IPS DF 4.7 (cell line): ENCODE results near the gene CCR7.
"Not testable (repeated sequence)": the region's sequence is repeated elsewhere in the genome, so short reads cannot be mapped to it uniquely, and the experiment has no call there.

ENCODE experiments used
- DNase-seq: peaks from one replicate; pipeline ENCODE4 v3.0.0-alpha.2; 2013; ENCODE audit warnings: low spot score; ENCODE audit errors: extremely low read depth

CCR7 gene

DNA sequence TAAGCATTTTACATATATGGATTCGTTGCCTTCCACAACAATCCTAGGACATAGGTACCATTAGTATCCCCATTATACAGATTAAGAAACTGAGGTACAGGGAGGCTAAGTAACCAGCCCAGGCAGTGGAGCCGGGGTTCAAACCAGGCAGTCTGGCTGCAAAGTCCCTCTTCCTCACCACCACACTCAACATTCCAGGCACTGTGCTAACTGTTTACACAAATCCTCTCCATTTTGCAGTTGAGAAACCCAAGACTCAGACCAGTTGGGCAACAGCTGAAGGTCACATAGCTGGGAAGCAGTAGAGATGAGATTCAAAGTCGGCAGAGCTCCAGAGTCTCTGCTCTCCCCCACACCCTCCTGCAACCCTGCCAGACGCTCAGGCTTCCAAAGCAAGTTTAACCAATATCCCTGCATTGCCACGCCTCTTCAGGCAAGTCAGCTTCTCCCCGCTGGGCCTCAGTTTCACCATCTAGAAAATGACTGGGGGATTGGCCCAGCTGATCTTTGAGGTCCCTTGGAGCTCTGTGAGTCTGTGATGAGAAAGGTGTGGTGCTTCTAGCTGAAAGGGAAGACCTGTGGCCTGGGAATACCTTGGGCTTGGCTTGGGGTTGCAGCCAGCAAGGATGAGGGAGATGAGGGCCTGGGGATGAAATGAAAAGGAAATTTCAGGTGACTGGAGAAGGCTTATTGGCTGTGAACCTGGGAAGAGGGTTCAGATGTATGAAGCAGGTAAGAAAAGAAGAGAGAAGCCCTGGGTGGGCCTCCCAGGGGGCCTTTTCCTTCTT is 14.0 kb downstream of the CCR7 start:
- no peak for DNase-seq

DNA sequence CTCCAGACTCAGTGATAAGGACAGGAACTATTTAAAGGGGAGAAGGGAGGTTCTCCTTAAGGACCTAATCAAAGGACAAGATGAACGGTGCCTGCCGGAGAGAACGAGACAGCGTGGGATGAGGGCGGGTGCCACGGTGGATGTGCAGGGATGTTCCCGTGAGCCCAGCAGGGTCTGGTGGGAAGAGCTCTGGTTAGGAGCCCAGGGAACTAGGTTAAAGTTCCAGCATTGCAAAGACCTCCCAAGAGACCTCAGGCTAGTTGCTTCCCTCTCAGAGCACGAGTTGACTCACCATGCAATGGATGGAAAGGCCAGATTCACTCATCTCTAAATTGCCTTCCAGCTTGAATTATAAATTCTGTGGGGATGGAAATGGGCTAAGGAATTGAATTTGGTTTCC is 14.7 kb downstream of the CCR7 start:
- no peak for DNase-seq

GRCh38 chr17:40548982-40549685 is 16.1 kb downstream of the CCR7 start:
- no peak for DNase-seq

DNA sequence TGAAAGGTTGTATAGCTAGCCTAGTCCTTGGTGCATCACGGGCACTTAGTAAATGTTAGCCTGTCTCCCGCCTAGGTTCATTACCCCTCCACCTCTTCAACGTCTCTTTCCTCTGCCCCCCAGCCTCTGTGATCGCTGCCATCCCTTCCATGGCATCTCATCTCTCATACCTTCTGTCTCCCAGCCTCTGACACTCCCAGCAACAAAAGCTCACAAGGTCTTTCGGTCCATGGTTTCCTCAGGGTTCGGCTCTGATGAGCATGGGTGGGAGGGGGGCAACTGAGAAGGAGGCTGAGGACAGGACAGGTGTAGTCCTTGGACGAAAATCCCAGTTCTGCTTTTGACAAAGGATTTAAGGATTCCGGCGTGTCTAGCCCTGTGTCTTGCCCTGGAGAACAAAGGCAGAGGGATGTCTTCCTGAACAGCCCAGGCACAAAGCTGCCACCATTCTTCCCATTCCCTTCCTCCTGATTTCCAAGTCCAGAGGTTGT is 16.7 kb downstream of the CCR7 start:
- DNase-seq: no peak

DNA sequence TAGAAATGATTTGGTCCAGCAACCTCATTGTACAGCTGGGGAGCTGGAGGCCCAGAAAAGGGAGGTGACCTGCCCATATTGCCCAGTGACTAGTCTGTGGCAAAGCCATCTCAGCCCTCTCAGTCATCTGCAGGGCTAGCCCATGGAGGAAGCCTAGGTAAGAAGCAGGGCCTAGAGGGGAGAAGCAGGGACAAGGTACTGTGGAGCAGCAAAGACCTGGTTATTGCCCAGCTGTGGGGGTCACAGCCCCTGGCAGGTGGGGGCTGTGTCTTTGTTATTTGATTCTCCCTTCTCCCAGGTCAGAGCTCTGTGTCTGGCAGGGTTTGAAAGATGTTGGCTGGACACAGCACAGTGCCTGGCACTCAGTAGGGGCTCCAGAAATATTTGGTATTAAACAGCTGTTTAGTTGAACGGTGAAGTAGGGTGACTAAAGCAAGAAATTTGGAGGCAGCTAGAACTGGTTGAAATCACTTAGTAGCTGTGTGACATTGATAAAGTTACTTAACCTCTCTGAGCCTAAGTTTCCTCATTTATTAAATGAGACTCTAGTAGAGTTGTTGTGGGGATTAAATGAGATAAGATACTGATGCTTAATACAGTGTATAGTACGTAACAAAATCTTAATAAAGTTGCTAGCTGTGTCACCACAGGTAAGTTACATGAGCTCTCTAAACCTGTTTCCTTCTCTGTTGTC is 17.3 kb downstream of the CCR7 start:
- no peak for DNase-seq

- no peak for DNase-seq
Measured at GRCh38 chr17:40547079-40547784, 18.0 kb downstream of the CCR7 start.

DNA sequence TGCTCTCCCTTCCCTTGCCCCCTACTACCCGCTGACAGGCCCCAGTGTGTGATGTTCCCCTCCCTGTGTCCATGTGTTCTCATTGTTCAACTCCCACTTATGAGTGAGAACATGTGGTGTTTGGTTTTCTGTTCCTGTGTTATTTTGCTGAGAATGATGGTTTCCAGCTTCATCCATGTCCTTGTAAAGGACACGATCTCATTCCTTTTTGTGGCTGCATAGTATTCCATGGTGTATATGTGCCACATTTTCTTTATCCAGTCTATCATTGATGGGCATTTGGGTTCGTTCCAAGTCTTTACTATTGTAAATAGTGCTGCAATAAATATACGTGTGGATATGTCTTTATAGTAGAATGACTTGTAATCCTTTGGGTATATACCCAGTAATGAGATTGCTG is 18.8 kb downstream of the CCR7 start:
- not testable (repeated sequence) for DNase-seq

DNA sequence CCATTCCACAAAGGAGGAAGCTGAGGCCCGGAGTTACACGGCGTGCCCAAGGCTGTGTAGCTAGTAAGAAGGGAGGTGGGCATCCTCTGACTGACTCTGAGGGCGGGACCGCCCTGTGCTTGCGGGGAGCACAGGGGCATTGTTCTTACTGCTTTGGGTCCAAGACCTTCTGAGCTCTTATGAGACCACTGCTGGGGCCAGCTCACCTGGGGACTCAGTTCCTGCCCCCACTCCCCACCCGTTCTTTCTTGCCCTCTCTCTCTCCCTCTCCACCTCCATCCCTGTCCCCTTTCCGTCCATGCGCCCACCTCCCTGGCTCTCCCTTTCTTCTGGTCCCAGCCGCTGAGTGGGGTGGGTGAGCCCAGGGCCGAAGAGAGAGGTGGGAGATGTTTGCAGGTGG is 19.6 kb downstream of the CCR7 start:
- DNase-seq: no peak

DNA sequence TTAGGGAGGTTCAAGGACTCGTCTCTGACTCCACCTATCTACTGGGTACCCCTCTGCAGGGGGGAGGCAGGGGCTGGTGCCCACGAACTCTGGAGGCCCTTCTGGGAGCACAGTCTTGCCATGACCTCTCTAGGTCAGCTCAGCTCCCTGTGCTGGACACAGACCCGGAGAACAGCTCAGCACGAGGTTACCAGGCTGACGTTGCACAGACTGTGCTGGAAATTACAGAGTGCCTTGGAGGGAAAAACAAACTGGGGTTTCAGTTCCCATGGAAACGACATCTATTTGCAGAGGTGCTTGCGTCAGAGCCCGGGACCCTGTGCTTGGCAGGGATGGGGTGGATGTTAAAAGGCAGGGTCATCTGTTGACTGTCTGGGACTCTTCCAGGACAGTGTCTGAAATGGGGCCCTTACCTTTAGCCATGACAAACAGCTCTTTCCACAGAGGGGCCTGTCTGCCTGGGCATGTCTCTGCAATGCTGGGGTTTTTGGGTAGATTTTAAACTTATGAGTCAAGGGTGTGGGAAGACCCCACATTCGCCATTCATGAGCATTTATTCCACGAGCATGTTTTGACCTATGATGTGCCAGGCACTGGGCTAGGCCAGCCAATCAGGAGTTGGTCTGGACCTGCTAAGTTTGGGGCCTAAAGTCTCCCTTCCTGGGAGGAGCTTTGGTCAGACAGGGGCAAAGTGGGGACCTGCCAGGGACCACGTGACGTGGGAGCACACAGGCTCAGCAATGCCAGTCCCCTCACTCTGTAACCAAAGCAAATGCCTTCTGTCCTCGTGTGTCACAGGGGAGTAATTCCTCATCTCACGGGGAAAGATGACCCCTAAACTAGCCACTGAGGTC is 22.5 kb downstream of the CCR7 start:
- DNase-seq: no peak

GRCh38 chr17:40541873-40542557 is 23.3 kb downstream of the CCR7 start:
- no peak for DNase-seq

GRCh38 chr17:40541060-40541872 is 24.0 kb downstream of the CCR7 start:
- no peak for DNase-seq

DNA sequence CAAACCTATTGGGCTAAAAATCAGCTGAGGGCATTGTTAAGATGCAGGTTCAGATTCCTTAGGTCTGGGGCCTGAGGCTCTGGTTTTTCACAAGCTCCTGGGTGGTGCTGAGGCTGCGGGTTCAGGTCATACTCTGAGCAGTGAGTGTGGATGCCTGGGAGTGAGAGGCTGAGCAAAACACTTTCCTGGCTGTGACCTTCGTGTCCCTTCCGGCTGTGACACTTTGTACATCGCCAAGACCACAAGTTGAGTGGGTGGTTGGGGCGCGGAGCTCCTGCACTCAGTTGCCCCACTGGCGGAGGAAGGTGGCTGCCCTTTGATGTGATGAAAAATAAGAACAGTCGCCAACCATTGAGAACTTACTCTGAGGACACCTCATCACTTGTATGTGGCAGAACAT is 24.8 kb downstream of the CCR7 start:
- DNase-seq: no peak

DNA sequence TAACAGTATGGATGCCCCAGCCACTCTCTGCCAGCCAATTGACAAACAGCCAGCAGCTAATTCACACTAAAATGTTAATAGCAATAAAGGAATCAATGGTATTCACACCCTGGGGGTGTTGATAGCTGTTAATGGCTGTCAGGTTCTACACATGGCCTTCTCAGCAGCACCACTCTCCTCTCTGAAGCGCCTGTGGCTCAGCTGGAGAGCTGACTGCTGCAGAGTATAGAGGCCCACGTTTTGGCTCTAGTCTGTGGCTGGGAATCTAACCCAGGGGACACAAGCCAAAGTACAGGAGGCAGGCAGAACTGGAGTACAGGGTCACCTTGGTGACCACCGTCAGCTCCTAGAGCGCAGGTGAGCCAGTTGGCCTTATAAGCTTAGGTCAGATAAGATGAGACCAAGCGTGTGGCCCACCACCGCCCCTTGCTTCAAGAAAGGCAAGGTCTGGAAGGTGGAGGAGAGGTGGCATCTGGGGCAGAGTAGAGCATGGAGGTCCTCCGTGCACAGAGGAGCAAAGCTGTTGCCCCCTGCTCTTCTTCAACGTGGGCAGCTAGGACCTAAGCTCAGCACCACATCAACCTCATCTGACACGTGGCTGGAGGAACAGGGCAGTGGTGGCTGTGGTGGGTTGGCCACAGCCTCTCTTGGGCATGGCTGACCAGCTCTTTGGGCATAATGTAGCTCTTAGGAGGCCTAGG is 25.4 kb downstream of the CCR7 start:
- no peak for DNase-seq

GRCh38 chr17:40538936-40539705 is 26.2 kb downstream of the CCR7 start:
- DNase-seq: no peak

DNA sequence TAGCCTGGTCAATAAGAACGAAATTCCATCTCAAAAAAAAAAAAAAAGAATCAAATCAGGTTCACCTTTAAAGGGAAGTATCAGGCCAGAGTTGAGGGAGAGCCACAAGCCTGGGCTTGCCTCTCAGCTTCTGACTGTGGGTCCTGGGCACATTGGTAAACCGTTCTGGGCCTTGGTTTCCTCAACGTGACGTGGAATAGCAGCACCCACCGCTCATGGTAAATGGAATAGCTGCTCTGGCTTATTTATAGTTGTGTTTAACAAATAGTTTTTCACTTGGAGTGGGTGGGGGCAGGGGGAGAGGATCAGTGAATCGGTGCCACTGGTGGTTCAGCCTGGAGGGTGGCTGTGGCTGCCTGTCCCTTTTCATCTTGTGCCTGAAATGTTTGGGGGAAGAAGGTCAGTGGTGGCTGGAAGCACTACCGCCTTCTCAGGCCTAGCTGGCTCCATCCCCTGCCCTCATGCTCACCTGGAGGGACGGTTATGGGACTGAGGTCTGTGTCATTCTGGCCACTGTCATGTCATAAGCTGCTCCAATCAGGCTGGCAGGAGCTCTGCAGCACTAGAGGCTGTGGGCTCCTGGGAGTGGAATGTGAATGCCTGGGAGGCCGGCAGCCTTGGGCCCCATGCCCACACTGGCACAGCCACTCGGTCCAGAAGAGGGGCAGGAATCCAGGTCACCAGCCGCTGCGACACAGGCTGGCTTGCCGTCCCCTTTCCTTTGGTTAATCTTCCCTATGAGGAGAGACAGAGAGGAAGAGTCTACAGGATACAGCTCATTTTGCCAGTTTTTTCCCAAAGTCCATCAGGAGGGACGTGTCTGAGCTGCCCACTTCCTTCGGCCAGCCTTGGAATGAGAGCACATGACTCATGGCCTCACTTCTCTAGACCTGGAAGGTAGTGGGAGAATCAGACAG is 27.0 kb downstream of the CCR7 start:
- DNase-seq: no peak

DNA sequence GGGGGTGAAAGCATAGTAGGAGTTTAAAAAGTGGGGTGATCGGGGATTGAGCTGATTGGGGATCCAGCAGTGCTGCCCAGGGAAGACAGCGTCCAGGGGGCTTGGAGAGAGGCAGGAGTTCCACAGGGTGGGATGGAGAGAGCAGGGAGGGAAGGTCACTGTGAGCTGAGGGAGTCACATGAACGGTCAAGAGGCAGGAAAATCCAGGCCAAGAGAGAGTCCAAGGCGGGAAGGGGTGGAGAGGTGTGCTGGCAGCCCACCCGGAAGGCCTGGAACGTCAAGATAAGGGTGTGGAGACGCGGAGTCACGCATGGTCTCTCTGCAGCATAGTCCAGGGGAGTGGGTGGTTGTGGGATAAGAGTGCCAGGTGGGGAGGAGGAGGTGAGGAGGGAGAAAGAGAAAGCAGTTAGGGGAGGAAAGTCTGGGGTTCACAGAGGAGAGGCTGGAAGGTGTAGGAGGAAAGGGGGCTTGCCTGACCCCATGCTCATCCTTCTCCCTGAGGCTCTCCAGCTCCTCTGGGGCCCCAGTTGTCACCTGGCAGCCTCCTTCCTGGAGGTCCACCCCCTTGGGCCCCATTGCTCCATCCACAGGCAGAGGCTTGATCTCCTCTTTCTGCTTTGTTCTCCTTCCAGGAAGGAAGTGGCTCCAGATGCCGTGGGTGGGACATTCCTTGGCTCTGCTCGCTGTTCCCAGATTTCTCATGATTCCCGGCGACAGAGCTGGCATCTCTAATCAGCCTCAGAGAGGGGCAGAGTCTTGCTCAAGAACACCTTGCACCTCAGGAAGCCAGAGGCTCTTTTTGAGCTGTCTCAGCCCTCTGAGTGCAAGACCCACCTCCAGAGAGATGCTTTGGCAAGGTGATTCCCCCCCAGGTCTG is 28.7 kb downstream of the CCR7 start:
- DNase-seq: no peak
